GM21723 (cell line): ENCODE data around the gene ABCC3.

Experiments
- ATAC-seq: cut with Tn5 transposase; IDR thresholded peaks from one replicate; pipeline ENCODE4 v1.9.1; 2021; ENCODE audit warnings: mild to moderate bottlenecking, moderate library complexity; ENCODE audit not compliant: unreplicated experiment

ABCC3 gene

GRCh38 chr17:50683434-50684287, 49.0 kb downstream of the ABCC3 start:
- no peak for ATAC-seq

GRCh38 chr17:50684288-50684611, 49.6 kb downstream of the ABCC3 start:
- ATAC-seq, result no peak

GRCh38 chr17:50684612-50685333, 50.1 kb downstream of the ABCC3 start:
- ATAC-seq, result no peak

GRCh38 chr17:50685334-50685665, 50.6 kb downstream of the ABCC3 start:
- ATAC-seq, result no peak

DNA sequence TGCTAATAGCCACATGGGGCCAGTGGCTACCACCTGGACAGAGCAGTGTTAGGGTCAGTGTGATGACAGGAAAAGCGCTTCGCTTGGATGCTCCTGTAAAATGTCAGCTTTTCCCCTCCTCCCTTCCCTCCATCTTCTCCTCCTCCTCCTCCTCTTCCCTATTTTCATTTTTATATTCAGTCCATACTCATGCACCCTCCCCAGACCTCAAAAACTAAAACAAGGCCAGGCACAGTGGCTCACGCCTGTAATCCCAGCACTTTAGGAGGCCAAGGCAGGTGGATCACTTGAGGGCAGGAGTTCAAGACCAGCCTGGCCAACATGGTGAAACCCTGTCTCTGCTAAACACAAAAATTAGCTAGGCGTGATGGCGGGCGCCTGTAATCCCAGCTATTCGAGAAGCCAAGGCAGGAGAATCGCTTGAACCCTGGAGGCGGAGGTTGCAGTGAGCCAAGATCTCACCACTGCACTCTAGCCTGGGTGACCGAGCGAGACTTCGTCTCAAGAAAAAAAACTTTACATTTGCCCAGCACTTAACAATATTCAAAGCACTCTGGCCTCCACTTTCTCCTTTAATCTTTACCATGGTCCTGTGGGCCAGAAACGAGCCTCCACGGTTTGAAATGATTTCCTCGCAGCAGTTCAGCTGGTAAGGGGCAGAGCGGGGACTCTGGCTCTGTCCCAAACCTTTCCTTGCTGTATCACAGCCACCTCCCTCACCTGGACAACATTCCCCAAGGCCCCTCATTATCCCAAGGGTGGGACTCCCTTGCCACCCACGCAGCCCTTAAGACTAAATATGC, 51.2 kb downstream of the ABCC3 start:
- ATAC-seq, result no peak

DNA sequence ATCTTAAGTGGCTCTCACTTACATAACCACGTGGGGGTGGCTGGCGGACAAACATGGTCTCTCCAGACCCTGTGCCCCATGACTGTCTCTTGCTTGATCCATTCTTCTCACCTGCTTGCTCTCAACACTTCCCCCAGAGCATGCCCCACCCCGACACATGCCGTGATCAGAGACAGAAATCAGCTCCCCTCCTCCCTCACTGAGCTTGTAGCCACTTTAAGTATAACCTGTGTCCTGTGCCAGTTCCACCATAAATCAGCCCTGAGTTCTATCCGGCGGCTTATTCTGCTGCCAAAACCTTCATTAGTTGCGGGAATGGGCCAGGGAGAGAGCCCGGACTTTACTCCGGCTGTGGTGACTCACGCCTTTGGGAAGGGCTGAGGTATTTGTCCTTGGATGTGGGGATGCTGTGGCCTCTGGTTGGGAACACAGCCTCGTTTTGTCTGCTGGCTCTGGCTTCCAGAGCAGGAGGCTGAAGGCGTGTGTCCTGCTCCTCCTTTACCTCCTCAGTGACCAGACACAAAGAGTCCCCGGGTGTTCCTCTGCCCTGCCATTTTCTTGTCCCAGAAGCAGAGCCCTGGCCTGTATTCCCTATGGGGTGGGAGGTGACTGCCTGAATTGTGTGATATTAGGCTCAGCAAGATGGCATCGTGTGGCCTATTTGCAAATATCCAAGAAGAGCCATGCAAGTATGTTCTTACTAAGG, 52.0 kb downstream of the ABCC3 start:
- ATAC-seq, result no peak

GRCh38 chr17:50687200-50688066, 52.8 kb downstream of the ABCC3 start:
- no peak for ATAC-seq

GRCh38 chr17:50688245-50688644, 53.6 kb downstream of the ABCC3 start:
- no peak for ATAC-seq

- ATAC-seq, result no peak
Measured at GRCh38 chr17:50689251-50689650, 54.6 kb downstream of the ABCC3 start.

GRCh38 chr17:50689956-50690886, 55.5 kb downstream of the ABCC3 start:
- ATAC-seq, result no peak

DNA sequence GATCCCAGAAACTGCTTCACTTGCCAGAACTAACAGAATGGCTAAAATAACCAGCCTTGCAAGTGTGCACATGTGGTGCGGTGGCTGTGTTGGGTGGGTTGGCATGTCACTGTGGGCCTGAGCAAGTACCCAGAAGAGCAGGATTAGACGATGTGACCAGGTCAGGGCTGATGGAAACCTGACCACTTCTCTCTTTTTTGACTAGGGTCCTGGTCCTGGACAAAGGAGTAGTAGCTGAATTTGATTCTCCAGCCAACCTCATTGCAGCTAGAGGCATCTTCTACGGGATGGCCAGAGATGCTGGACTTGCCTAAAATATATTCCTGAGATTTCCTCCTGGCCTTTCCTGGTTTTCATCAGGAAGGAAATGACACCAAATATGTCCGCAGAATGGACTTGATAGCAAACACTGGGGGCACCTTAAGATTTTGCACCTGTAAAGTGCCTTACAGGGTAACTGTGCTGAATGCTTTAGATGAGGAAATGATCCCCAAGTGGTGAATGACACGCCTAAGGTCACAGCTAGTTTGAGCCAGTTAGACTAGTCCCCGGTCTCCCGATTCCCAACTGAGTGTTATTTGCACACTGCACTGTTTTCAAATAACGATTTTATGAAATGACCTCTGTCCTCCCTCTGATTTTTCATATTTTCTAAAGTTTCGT, 56.3 kb downstream of the ABCC3 start:
- no peak for ATAC-seq

DNA sequence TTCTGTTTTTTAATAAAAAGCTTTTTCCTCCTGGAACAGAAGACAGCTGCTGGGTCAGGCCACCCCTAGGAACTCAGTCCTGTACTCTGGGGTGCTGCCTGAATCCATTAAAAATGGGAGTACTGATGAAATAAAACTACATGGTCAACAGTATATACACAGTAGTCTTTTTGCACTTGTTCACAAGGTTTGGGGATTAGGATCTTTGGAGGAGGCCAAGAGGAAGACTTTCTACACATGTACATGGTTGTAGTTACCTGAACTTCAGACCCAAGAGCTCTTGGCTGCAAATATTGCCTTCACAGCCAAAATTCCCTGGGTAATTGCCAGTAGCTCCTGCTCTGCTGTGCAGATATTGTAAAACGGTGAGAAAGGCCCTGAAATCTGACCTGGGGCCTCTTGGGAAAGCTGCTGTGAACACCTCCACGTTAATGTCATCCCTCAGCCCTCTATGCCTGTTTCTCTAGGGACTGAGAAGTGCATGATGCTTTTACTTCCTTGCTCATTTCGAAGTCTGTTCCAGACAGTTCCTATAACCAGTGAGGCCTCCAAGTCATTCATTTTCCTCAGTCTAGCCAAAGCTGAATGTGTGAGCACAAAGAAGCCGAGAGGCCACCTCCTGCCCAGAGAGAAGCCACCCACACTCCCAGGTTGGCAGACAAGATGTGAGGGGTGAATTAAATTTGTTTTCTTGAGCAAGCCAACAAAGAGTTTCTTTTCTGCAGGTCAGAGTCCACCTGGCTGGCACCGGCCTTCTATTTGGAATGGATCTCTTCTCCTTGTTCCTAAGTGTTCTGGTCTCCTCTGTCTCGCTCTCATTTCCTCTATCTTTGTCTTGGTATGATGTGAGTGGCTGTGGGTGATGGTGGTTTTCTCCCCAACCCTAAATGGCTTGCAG, 57.1 kb downstream of the ABCC3 start:
- ATAC-seq, result no peak

DNA sequence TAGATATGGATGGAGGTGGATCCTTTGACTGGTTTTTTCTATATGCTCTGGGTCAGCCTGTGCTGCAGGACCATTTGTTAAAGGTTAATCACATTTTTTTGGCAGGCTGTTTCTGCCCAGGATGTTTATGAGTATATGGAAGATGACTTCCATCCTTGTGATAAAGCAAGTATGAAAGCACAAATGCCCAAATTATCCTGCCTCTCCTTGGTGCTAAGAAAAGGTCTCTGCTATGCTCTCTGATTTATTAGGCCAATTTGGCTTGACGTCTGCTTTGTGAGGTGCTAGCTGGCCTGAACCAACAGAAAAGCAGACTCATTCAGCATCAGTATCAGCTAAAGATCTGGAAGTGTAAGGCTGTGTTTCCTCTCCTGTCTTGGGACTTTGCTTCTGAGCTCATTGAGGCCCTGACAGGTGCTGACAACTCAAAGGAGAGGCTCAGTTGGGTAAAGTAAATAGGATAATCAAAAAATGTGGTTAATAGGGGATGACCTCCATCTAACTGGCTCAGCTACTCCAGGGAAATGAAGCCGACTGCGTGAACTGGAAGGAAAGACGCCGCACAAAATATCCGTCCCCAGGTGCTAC, 57.9 kb downstream of the ABCC3 start:
- no peak for ATAC-seq

DNA sequence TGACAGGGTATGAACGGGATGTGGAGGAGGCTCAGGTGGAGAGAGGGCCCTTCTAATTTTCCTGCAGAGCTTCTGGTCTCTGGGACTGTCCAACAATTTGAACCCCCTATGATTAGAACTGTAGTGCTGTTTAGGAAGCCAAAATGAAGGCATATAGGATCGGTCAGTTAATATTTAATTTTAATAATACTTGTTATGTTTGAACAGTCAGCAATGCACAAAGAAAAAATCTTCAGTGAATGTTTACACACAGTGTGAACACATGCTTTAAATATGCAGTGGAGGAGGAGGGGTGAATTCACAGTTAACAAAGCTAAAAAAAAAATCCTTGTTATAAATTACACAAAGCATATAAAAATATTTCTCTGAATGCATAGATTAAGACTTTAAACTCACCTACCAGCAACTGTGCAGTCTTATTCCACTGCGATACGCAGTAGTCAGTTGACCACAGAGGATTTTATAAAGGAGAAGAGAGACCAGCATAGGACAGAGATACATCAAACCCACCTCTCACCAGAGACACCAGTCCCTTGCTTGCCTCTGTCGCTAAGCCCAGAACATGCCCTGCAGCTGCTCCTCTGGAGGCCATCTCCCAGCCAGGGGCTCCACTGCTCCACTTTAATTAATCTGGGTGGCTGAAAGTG, 58.5 kb downstream of the ABCC3 start:
- no peak for ATAC-seq

DNA sequence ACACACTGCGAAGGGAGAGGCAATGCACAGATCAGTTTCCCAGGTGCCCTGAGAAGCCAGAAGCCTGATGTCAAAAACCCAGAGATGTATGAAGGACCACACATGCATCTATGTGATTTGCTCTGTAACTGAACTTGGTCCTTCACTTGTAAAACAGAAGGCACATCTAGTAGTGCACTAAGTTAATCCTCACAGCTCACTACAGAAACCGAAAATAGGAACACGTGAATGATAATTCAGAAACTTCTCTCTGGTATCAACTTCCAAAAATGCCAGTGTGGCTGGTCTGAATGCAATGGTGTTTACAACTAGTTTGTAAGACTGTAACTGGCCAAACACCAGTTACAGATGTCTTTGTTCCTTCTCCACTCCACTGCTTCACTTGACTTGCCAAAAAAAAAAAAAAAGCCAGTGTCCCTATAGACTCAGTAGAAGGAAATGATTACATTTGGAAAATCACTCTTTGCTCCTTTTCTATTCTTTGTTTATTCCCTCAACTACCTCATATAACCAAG, 61.7 kb downstream of the ABCC3 start:
- ATAC-seq, result no peak

GRCh38 chr17:50697062-50697461, 62.4 kb downstream of the ABCC3 start:
- ATAC-seq, result no peak
